ENCODE measurements around the gene ZNF496. TPM values are rescaled to one million over a fixed set of nuclear protein-coding genes. Genes with fewer than 3 reads are reported as not detected.
A peak's percentile ranks its signal among the peaks of the same experiment; 100 is the strongest.

ZNF496 gene
- total RNA-seq, 1 donor from 2014 or later = 64.2 TPM

DNA sequence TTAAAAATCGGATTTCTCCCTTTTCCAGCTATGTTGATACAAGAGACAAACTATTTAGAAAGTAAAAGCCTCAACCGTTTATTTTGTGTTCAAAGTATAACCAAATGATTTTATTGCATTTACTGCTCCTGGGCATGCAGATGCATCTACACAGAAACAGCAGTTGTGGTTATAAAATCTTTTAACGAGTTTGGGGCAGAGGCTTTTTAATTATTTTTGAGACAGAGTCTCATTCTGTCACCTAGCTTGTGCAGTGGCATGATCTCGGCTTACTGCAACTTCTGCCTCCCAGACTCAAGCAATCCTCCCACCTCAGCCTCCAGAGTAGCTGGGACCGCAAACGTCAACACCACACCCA lies 33.6 kb downstream of the ZNF496 start:
- H3K36me3 Mint-ChIP-seq (ENCODE audit: low read depth) = peaks cover 24% of the 10 kb centered on the region
- no peaks in the 10 kb centered on the region for H3K9me3 Mint-ChIP-seq
- peaks cover 5% of the 10 kb centered on the region for H3K27me3 Mint-ChIP-seq (ENCODE audit: low read depth)
- H3K4me1 Mint-ChIP-seq = peaks cover 13% of the 10 kb centered on the region
- no peak overlapping the region for H3K4me3 Mint-ChIP-seq
- DNase-seq (ENCODE audit: low read depth, low spot score) = no peak
- TF ChIP-seq, protein P1, sequence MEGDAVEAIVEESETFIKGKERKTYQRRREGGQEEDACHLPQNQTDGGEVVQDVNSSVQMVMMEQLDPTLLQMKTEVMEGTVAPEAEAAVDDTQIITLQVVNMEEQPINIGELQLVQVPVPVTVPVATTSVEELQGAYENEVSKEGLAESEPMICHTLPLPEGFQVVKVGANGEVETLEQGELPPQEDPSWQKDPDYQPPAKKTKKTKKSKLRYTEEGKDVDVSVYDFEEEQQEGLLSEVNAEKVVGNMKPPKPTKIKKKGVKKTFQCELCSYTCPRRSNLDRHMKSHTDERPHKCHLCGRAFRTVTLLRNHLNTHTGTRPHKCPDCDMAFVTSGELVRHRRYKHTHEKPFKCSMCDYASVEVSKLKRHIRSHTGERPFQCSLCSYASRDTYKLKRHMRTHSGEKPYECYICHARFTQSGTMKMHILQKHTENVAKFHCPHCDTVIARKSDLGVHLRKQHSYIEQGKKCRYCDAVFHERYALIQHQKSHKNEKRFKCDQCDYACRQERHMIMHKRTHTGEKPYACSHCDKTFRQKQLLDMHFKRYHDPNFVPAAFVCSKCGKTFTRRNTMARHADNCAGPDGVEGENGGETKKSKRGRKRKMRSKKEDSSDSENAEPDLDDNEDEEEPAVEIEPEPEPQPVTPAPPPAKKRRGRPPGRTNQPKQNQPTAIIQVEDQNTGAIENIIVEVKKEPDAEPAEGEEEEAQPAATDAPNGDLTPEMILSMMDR (conservative IDR thresholded peaks at IDR 0.05) = no peak
- no peak overlapping the region for H3K27ac Mint-ChIP-seq (ENCODE audit: unreplicated experiment)

DNA sequence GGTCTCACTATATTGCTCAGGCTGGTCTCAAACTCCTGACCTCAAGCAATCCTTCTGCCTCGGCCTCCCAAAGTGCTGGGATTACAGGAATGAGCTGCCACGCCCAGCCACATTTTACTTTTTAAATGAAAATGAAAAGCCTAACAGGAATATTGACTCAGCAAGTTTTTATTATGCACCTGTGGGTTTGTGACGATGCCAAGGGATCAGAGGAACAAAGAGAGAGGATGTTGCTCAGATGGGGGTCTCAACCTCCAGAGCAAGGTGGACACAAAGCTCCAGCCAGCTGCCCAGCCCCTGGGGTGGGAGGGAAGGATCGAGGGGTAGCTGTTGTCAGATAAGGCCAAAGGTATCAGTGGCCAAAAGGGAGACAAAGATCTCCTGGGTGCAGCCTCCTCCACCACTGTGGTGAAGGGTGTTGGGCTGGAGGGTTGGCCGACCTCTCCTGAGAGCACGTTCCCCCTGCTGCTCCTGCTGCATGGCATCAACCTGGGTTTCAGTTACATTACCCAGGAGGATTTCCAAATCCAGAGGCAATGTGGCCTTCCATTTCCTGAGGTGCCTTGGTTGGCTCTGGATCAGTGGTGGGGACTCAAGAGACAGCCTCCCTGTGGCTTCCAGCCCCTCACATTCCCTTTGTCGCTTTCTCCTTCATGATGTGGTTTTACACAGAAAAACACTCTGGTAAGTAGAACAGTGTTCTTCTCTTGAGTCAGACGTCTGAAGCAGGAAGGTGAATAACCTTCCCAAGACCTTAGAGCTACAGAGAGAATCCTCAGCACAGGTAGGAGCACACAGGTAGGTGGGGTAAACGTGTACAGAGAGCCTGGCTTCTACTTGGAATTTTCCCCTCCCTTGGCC lies 34.2 kb downstream of the ZNF496 start:
- Mint-ChIP-seq H3K27ac (ENCODE audit: unreplicated experiment) (no peak overlapping the region), H3K4me1 (peaks cover 13% of the 10 kb centered on the region), H3K36me3 (ENCODE audit: low read depth) (peaks cover 18% of the 10 kb centered on the region), H3K9me3 (no peaks in the 10 kb centered on the region), H3K4me3 (no peak overlapping the region), H3K27me3 (ENCODE audit: low read depth) (peaks cover 5% of the 10 kb centered on the region)
- TF ChIP-seq, protein P1 (conservative IDR thresholded peaks at IDR 0.05) = no peak
- DNase-seq (ENCODE audit: low read depth, low spot score) = no peak

DNA sequence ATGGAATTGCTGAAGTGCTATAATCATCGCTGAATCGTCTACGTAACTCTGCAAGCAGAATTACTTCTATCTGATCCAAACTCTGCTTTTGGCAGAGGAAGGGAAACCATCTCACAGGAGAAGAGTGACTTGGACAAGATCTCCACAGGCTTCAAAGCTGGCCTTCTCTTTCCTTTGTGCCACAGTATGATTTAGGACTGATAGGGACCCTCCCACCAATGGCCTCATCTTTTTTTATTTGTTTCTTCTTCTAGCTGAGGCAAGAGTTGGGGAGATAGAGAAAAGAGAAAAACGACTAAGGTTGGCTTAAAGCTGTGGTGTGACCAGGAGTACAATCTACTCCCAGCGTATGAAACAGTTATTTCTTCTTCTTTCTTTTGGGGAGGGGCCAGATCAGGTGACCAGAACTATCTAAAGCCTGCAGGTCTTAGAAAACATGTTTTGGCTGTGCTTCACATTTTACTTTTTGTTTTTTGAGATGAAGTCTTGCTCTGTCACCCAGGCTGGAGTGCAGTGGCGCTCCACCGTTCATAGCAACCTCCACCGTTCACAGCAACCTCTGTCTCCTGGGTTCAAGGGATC lies 35.0 kb downstream of the ZNF496 start:
- H3K27me3 Mint-ChIP-seq (ENCODE audit: low read depth) = peaks cover 5% of the 10 kb centered on the region
- no peaks in the 10 kb centered on the region for H3K9me3 Mint-ChIP-seq
- no peak overlapping the region for H3K27ac Mint-ChIP-seq (ENCODE audit: unreplicated experiment)
- H3K4me3 Mint-ChIP-seq = no peak overlapping the region
- peaks cover 11% of the 10 kb centered on the region for H3K36me3 Mint-ChIP-seq (ENCODE audit: low read depth)
- TF ChIP-seq, protein P1 (conservative IDR thresholded peaks at IDR 0.05) = no peak
- DNase-seq (ENCODE audit: low read depth, low spot score) = no peak
- H3K4me1 Mint-ChIP-seq = peaks cover 13% of the 10 kb centered on the region

DNA sequence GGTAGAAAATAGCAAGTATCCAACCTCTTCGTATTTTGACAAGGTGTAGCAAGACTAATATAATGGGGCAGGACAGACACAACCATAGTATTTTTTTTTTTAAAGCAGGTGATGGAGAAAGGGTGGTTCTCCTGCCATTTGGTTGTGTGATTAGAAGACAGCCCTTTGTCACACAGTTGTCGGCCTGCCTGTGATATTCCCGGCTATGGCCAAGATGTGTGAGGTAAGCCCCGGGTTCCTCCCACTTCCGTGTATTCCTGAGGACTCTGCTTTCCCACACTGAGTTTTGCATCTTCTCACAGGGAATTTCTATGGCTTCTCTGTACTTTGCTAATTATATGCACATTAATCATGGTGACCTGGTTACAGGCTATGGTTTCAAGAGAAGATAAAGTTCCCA lies 35.9 kb downstream of the ZNF496 start:
- Mint-ChIP-seq H3K4me1 (peaks cover 13% of the 10 kb centered on the region), H3K4me3 (no peak overlapping the region), H3K9me3 (no peaks in the 10 kb centered on the region), H3K36me3 (ENCODE audit: low read depth) (peaks cover 7% of the 10 kb centered on the region), H3K27ac (ENCODE audit: unreplicated experiment) (no peak overlapping the region), H3K27me3 (ENCODE audit: low read depth) (peaks cover 5% of the 10 kb centered on the region)
- TF ChIP-seq, protein P1 (conservative IDR thresholded peaks at IDR 0.05) = no peak
- no peak for DNase-seq (ENCODE audit: low read depth, low spot score)

DNA sequence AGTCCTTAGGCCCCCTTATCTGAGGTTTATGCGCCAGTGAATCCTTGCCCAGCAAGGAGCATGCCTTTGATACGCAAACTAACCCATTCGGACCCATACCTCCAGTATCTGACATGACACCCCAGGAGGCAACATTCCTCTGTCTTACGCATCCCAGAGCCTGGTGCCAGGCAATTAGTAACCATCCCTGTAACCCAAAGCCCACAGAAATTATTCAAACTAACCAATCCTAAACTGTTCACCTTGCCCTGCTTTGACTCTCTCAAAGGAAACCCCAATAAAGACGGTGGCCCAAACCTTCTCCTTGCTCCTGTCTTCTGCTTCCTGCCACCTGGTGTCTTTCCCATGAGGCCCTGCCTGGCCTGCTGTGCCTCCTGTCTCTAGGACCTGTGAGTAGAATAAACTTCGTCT lies 36.4 kb downstream of the ZNF496 start:
- H3K27me3 Mint-ChIP-seq (ENCODE audit: low read depth) = peaks cover 5% of the 10 kb centered on the region
- H3K4me1 Mint-ChIP-seq = peaks cover 13% of the 10 kb centered on the region
- H3K27ac Mint-ChIP-seq (ENCODE audit: unreplicated experiment) = no peak overlapping the region
- no peak for DNase-seq (ENCODE audit: low read depth, low spot score)
- H3K36me3 Mint-ChIP-seq (ENCODE audit: low read depth) = peaks cover 7% of the 10 kb centered on the region
- TF ChIP-seq, protein P1 (conservative IDR thresholded peaks at IDR 0.05) = no peak
- H3K9me3 Mint-ChIP-seq = no peaks in the 10 kb centered on the region
- peak overlapping the region; percentile 6 for H3K4me3 Mint-ChIP-seq
